HG02943 (cell line): ENCODE data around the gene CHCHD3.

ENCODE experiments used
- ATAC-seq: cut with Tn5 transposase; IDR thresholded peaks from one replicate; pipeline ENCODE4 v1.9.1; 2021; ENCODE audit warnings: mild to moderate bottlenecking, low read depth, moderate library complexity; ENCODE audit not compliant: unreplicated experiment

The CHCHD3 gene

GRCh38 chr7:132876576-132876975 lies 205.3 kb downstream of the CHCHD3 start:
- ATAC-seq: no peak

DNA sequence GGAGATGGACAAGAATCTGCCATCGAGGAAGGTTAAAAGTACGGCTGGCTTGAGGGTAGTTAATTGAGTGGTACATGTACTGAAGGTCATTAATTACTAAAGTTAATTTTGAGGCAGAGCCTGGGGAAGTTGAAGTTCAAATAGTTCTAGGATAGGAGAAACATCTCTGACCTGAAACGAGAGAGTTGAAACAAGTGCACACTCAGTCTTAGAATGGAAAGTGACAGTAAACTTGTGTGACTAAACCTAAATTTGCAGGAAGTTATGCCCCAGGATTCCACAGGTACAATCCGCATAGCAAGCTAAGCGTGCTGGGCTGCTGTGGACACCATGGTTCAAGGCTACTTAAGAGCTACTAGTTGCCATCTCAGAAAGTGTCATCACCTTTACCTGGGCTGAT lies 209.9 kb downstream of the CHCHD3 start:
- ATAC-seq: no peak

DNA sequence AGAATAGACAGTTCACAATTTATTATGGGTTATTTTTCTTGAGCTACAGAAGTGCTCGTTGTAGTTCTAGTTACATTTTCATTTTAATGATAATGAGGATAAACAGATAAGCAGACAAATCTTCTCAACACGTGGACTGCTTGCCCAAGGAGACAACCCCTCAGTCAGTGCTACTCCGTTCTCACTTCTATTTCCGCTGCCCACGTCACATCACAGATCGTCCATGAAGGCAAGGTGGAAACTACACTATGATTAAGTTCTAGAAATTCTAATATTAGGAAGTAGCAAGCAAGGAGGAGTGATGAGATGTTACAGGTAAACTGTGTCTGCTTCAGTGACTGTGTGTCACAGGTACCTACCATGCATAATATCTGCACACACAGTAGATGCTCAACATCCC lies 210.5 kb downstream of the CHCHD3 start:
- no peak for ATAC-seq

GRCh38 chr7:132869166-132869861 lies 212.6 kb downstream of the CHCHD3 start:
- ATAC-seq: no peak

DNA sequence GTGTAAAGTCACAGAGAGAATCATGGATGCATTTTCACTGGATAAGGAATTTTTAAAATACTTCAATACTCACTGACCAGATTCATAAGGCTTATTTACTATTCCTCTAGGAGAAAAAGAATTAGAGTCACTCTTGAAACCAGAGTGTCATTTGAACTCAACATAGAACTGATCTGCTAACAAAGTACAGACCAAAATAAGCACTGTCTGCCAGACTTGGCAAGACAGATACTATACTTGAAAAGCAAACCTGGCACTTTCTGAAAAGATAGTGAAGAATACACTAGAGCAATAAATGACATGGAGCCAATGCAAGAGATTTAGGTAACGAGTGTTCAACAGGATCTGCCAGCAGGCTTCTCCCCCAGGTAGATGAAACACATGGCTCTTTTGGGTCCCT lies 215.3 kb downstream of the CHCHD3 start:
- no peak for ATAC-seq

- no peak for ATAC-seq
Measured at GRCh38 chr7:132866144-132866531, 215.8 kb downstream of the CHCHD3 start.

- ATAC-seq: no peak
Measured at GRCh38 chr7:132865366-132866143, 216.3 kb downstream of the CHCHD3 start.

GRCh38 chr7:132861940-132862554 lies 219.8 kb downstream of the CHCHD3 start:
- no peak for ATAC-seq

DNA sequence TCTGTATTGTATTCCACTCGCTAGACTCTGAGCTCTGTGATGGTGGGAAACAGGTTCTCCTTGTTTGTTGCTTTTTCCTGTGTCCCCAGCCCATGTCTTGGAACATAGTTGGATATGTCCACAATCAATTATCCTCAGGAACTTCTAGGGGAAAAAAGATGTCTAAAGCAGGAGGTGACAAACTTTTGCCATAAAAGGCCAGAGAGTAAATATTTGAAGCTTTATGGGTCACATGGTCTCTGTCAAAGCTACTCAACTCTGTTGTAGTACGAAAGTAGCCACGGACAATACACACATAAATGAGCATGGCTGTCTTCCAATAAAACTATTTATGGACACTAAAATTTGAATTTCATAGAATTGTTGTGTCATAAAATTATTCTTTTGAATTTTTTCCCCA lies 220.5 kb downstream of the CHCHD3 start:
- no peak for ATAC-seq

DNA sequence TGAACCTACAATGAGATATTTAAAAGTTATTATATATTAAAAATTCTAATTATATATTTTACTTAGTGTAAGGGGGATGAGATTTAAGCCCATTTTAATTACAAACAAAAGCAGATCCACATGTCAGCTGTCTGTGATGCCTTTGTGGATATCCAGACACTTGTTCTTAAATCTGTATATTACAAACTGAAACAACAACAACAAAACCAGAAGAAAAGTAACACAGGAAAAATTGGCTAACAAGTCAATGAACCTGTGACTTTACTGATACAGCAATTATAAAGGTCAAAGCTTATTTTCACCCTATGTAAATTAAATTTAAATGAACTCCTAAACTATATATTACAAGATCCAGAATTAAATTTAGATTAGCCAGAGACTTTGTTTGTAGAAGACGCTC lies 222.7 kb downstream of the CHCHD3 start:
- ATAC-seq: no peak

DNA sequence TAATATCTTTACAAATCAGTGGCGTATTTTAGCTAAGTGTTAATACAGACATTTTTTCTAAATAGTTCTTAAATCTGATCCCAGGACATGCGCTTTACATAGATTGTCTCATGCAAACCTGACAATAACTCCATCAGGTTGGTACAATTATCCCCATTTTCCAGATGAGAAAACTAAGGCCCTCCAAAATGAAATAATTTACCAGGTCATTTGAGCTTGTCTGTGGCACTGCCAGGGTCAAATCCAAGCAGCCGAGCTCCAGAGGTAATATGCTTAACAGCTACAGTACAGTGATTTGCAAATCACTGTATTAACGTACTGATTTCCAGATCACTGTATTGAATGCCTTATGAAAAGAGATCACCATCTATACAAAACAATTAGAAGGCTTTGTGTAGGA lies 223.1 kb downstream of the CHCHD3 start:
- ATAC-seq: no peak

GRCh38 chr7:132858251-132858650 lies 223.6 kb downstream of the CHCHD3 start:
- ATAC-seq: no peak

- ATAC-seq: no peak
Measured at GRCh38 chr7:132857703-132858102, 224.2 kb downstream of the CHCHD3 start.

- no peak for ATAC-seq
Measured at GRCh38 chr7:132857031-132857430, 224.9 kb downstream of the CHCHD3 start.

DNA sequence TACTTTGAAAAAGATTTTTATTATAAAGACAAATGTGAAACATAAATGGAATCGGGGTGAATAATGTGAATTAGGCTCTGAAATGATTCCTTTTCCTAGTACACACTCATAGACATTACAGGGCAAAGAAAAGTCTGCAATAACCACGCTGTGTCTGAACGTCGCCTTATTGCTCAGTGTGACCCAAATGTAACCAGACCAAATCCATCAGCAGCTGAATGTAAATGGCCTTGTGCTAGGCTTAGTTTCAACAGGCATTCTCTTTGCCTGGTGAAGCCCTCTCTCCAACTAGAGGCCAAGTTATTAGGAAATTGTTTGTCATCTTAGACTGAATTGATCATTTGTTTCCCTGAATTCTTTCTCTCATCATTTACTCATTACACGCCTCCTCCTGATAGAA lies 225.5 kb downstream of the CHCHD3 start:
- no peak for ATAC-seq

- ATAC-seq: no peak
Measured at GRCh38 chr7:132855901-132856300, 226.0 kb downstream of the CHCHD3 start.

GRCh38 chr7:132854238-132854637 lies 227.7 kb downstream of the CHCHD3 start:
- ATAC-seq: no peak

DNA sequence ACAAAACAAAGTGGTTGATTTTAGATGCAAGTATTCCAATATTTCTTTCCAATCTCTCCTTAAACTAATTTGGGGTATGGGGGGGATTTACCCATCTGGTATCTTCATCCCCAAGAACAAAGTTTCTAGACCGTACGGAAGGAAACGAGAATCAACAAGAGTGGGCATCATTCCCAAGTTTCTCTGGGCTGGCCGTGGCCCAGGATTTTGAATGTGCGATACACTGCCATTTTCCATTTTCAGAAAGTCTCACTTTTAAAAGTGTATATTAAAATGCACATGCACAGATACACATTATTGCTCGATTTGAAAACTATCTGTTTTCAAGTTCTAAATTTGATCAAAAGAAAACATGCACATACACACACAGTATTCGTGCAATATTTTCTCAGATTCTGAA lies 234.5 kb downstream of the CHCHD3 start:
- ATAC-seq: no peak

- ATAC-seq: no peak
Measured at GRCh38 chr7:132846086-132846485, 235.8 kb downstream of the CHCHD3 start.

DNA sequence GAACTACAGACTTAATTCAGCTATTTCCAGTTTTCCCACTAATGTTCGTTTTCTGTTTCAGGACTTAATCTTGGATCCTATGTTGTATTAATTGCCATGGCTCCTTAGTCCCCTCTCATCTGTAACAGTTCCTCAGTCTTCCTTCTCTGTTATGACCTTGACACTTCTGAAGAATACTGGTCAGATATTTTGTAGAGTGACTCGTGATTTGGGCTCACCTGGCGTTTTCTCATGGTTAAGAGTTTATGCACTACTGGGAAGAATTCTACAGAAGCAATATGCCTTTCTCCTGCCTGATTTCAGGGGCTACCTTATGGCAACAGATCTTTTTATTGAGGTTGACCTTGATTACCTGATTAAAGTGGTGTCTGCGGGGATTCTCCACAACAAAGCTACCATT lies 239.4 kb downstream of the CHCHD3 start:
- ATAC-seq: no peak

- ATAC-seq: no peak
Measured at GRCh38 chr7:132840199-132840598, 241.7 kb downstream of the CHCHD3 start.

GRCh38 chr7:132838313-132838712 lies 243.6 kb downstream of the CHCHD3 start:
- no peak for ATAC-seq
